Right renal cortex interstitium (tissue), 3 donors: ENCODE data around the gene HSD17B2. TPM values are rescaled to one million over a fixed set of nuclear protein-coding genes. Genes with fewer than 3 reads are reported as not detected.
"Not testable (repeated sequence)": the region's sequence is repeated elsewhere in the genome, so short reads cannot be mapped to it uniquely, and the experiment has no call there.

ENCODE experiments used
- DNase-seq, 3 donors: peaks; one replicate each; pipeline ENCODE4 v3.0.0-alpha.2; 2013; ENCODE audit warnings: low read depth in 3 of 3, low spot score in 2 of 3
- polyA plus RNA-seq, 3 donors: library from polyadenylated mRNA; unstranded; fragments of 120-200 nt; gene quantifications; one replicate each; pipeline ENCODE4 v1.2.1, GENCODE V29; 2013; ENCODE audit not compliant: insufficient read length in 3 of 3

The HSD17B2 gene
- polyA plus RNA-seq, 3 donors: 9.2 to 15.1 (median 13.7) TPM

- no peak for DNase-seq
These were observed 83.7 kb downstream of the HSD17B2 start for GRCh38 chr16:82118749-82119148.

- no peak for DNase-seq
These were observed 84.4 kb downstream of the HSD17B2 start for GRCh38 chr16:82119405-82119804.

- no peak for DNase-seq
These were observed 89.6 kb downstream of the HSD17B2 start for GRCh38 chr16:82124651-82125050.

GRCh38 chr16:82129881-82130280, 94.8 kb downstream of the HSD17B2 start:
- DNase-seq: no peak

- DNase-seq: no peak
These were observed 98.7 kb downstream of the HSD17B2 start for GRCh38 chr16:82133798-82134197.

- DNase-seq: no peak
These were observed 99.8 kb downstream of the HSD17B2 start for GRCh38 chr16:82134846-82135245.

- DNase-seq: peak in 1 of 3 donors; percentile 29
These were observed 100.8 kb downstream of the HSD17B2 start for GRCh38 chr16:82135844-82136243.

- DNase-seq: no peak
These were observed 102.1 kb downstream of the HSD17B2 start for GRCh38 chr16:82136956-82137821.

- DNase-seq: no peak
These were observed 102.7 kb downstream of the HSD17B2 start for GRCh38 chr16:82137822-82138167.

GRCh38 chr16:82138478-82139285, 103.6 kb downstream of the HSD17B2 start:
- DNase-seq: no peak

GRCh38 chr16:82139286-82139571, 104.2 kb downstream of the HSD17B2 start:
- not testable (repeated sequence) for DNase-seq

GRCh38 chr16:82146556-82146955, 111.5 kb downstream of the HSD17B2 start:
- no peak for DNase-seq

GRCh38 chr16:82146957-82147356, 111.9 kb downstream of the HSD17B2 start:
- no peak for DNase-seq

GRCh38 chr16:82147546-82147945, 112.5 kb downstream of the HSD17B2 start:
- DNase-seq: no peak

Other genes with a start within 250 kb of the HSD17B2 start
- 10 to 100 TPM; 13.0 to 14.9 (median 14.6) TPM for gene SDR42E1, start 23.8 kb upstream of the HSD17B2 start, polyA plus RNA-seq
- gene MPHOSPH6, start 135.0 kb downstream of the HSD17B2 start, polyA plus RNA-seq: 10 to 100 TPM; 48.5 to 54.4 (median 49.6) TPM